Vagina (tissue), 2 donors: ENCODE data around the gene PBXIP1. TPM values are rescaled to one million over a fixed set of nuclear protein-coding genes. Genes with fewer than 3 reads are reported as not detected.

ENCODE experiments used
- DNase-seq, 2 donors: peaks; one replicate each; pipeline ENCODE4 v3.0.0-alpha.2; 2017; ENCODE audit errors: extremely low spot score in 2 of 2
- H3K27ac ChIP-seq: fragments of 200-600 bp; sonication (generic); one replicate; pipeline ENCODE4 v1.5.1; 2019
- H3K27me3 ChIP-seq: fragments of 200-600 bp; sonication (generic); one replicate; pipeline ENCODE4 v1.5.1; 2019
- H3K36me3 ChIP-seq, 2 donors: fragments of 200-600 bp; sonication (generic); one replicate each; pipeline ENCODE4 v1.5.1; 2017 to 2019
- H3K4me1 ChIP-seq: fragments of 200-600 bp; sonication (generic); one replicate; pipeline ENCODE4 v1.5.1; 2019
- H3K4me3 ChIP-seq, 2 donors: fragments of 200-600 bp; sonication (generic); 1 replicate in 1 of 2; 2 replicates in 1 of 2; pipeline ENCODE4 v1.5.1; 2016 to 2019
- H3K9me3 ChIP-seq: fragments of 200-600 bp; sonication (generic); one replicate; pipeline ENCODE4 v1.5.1; 2019
- POLR2A ChIP-seq, 2 donors: fragments of 450-650 bp; IDR thresholded peaks; one replicate each; pipeline ENCODE4 v1.6.1; 2017; ENCODE audit warnings: antibody characterized with exemption in 2 of 2, mild to moderate bottlenecking in 2 of 2, moderate library complexity in 2 of 2
- POLR2AphosphoS5 ChIP-seq, 2 donors: sonication (generic); formaldehyde crosslinking; IDR thresholded peaks; one replicate each; pipeline ENCODE4 v1.9.0; 2017; ENCODE audit warnings: antibody characterized with exemption in 2 of 2, mild to moderate bottlenecking in 2 of 2, low read depth in 1 of 2; ENCODE audit not compliant: insufficient read depth in 1 of 2
- intact Hi-C: fragments of 100-400 bp; cut with DNase I; formaldehyde crosslinking; loops from one replicate; pipeline ENCODE4 v1.15.1; 2023
- total RNA-seq: library from RNA; depleted of rRNA; stranded (reverse); fragments of >200 nt; gene quantifications from one replicate; pipeline ENCODE4 v1.2.3, GENCODE V29; 2016
- TF ChIP-seq, protein P1 (sequence below), 3 experiments: fragments of 450-650 bp in 2 of 3; fragments of 200-600 bp in 1 of 3; sonication (generic) in 1 of 3; IDR thresholded peaks; one replicate each; pipeline ENCODE4 v1.5.1; 2017 to 2019; ENCODE audit warnings: antibody characterized with exemption in 3 of 3, mild to moderate bottlenecking in 2 of 3, moderate library complexity in 2 of 3

Gene PBXIP1
- total RNA-seq, 1 donor from 2014 or later, result 56.5 TPM

DNA sequence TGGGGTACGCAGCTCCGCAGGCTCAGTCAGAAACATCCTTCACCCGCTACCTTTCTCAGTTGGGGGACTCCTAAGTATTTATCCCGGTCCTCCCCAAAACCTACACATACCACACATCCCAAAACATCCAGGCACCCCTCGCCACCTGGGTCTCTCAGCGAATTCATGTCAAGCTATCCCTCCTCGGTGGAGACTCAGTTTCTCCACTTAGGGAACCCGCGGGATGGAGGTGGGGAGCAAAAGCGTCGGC is 45.5 kb upstream of the PBXIP1 start:
- DNase-seq, result no peak
- Histone ChIP-seq H3K36me3 (no peaks in the 10 kb centered on the region), H3K9me3 (no peaks in the 10 kb centered on the region), H3K27me3 (no peaks in the 10 kb centered on the region), H3K4me1 (peaks cover 53% of the 10 kb centered on the region), H3K27ac (peak overlapping the region; percentile 99), H3K4me3 (peak overlapping the region; percentile 84 to 85)
- intact Hi-C loops, result loop anchor here (2.0 to 5.0 kb wide), 4 partner anchors 15 to 674 kb away; partner anchors contain the start of genes ADAM15 and ATP8B2
- TF ChIP-seq, protein P1, sequence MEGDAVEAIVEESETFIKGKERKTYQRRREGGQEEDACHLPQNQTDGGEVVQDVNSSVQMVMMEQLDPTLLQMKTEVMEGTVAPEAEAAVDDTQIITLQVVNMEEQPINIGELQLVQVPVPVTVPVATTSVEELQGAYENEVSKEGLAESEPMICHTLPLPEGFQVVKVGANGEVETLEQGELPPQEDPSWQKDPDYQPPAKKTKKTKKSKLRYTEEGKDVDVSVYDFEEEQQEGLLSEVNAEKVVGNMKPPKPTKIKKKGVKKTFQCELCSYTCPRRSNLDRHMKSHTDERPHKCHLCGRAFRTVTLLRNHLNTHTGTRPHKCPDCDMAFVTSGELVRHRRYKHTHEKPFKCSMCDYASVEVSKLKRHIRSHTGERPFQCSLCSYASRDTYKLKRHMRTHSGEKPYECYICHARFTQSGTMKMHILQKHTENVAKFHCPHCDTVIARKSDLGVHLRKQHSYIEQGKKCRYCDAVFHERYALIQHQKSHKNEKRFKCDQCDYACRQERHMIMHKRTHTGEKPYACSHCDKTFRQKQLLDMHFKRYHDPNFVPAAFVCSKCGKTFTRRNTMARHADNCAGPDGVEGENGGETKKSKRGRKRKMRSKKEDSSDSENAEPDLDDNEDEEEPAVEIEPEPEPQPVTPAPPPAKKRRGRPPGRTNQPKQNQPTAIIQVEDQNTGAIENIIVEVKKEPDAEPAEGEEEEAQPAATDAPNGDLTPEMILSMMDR (IDR thresholded peaks at IDR 0.05), result no peak
- TF ChIP-seq POLR2A (IDR thresholded peaks at IDR 0.05) (no peak), POLR2AphosphoS5 (IDR thresholded peaks at IDR 0.05; ENCODE audit: insufficient read depth in 1 of 2, low read depth in 1 of 2) (no peak)

DNA sequence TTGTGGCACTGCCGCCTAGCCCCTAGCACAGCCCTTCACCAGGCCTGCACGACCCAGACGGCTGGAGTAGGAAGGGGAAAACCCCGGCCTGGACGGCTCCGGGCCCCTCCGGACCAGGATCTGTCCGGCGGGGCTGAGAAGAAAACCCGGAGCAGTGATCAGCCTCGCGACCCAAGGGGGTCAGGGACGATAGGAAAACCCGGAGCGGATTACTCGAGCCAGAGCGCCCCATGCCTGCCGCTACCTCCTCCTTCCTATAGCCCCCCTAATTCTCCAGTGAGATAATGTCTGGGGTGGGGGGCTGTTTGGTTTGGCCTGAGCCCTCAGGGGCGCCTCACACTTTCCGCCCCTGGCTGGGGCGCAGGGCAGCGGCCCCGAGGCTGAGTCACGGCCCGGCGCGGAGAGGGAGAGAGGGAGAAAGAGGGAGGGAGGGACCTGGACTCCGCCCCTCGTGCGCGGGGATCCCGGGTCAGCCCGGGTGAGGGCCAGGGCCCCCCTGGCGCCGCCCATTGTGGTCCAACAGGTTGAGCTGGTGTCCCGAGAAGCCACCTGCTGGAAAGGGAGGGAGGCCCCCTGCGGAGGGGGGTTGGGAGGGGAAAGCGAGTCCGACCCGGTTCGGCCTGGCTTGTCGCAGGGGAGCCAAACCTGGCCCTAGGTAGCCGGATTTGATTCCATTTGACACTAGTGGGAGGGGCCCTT is 45.0 kb upstream of the PBXIP1 start:
- H3K4me1 ChIP-seq, result peaks cover 49% of the 10 kb centered on the region

DNA sequence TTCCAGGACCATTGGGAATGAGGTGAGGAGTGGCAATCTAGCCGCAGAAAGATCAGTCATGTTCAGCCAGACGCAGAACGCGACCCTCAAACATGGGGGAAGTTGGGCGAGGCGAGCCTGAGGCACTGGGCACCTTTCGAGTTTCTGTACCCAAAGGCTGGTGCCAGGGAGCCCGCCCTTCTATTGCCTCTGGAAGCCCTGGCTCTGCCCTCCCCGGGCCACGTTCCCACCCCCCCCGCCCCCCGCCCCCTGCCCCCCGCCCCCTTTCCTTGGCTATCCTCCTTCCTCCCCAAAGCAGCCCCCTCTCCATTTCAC is 44.5 kb upstream of the PBXIP1 start:
- Histone ChIP-seq H3K4me3 (peak overlapping the region; percentile 84 to 85), H3K36me3 (no peaks in the 10 kb centered on the region), H3K27me3 (no peaks in the 10 kb centered on the region), H3K27ac (peak overlapping the region; percentile 99), H3K9me3 (no peaks in the 10 kb centered on the region), H3K4me1 (peaks cover 44% of the 10 kb centered on the region)
- DNase-seq, result no peak
- TF ChIP-seq, protein P1 (IDR thresholded peaks at IDR 0.05), result no peak
- TF ChIP-seq POLR2AphosphoS5 (IDR thresholded peaks at IDR 0.05; ENCODE audit: insufficient read depth in 1 of 2, low read depth in 1 of 2) (no peak), POLR2A (IDR thresholded peaks at IDR 0.05) (no peak)
- intact Hi-C loops, result loop anchor here (2.0 to 5.0 kb wide), 4 partner anchors 16 to 673 kb away; partner anchors contain the start of genes ADAM15 and ATP8B2

More for the DNA sequence above, 45.0 kb upstream of the PBXIP1 start:
- TF ChIP-seq POLR2AphosphoS5 (IDR thresholded peaks at IDR 0.05; ENCODE audit: insufficient read depth in 1 of 2, low read depth in 1 of 2) (peak; percentile 88 to 97), POLR2A (IDR thresholded peaks at IDR 0.05) (peak in 1 of 2 donors; percentile 80)
- TF ChIP-seq, protein P1 (IDR thresholded peaks at IDR 0.05), result peak in 2 of 3 experiments; percentile 3 to 56
- no peaks in the 10 kb centered on the region for H3K9me3 ChIP-seq
- intact Hi-C loops, result loop anchor here (2.0 to 5.0 kb wide), 4 partner anchors 16 to 674 kb away; partner anchors contain the start of genes ADAM15 and ATP8B2
- peak in 1 of 2 donors; percentile 97 for DNase-seq
- H3K27ac ChIP-seq, result peak overlapping the region; percentile 99
- H3K4me3 ChIP-seq, result peak overlapping the region; percentile 84 to 85
- no peaks in the 10 kb centered on the region for H3K36me3 ChIP-seq
- H3K27me3 ChIP-seq, result no peaks in the 10 kb centered on the region

DNA sequence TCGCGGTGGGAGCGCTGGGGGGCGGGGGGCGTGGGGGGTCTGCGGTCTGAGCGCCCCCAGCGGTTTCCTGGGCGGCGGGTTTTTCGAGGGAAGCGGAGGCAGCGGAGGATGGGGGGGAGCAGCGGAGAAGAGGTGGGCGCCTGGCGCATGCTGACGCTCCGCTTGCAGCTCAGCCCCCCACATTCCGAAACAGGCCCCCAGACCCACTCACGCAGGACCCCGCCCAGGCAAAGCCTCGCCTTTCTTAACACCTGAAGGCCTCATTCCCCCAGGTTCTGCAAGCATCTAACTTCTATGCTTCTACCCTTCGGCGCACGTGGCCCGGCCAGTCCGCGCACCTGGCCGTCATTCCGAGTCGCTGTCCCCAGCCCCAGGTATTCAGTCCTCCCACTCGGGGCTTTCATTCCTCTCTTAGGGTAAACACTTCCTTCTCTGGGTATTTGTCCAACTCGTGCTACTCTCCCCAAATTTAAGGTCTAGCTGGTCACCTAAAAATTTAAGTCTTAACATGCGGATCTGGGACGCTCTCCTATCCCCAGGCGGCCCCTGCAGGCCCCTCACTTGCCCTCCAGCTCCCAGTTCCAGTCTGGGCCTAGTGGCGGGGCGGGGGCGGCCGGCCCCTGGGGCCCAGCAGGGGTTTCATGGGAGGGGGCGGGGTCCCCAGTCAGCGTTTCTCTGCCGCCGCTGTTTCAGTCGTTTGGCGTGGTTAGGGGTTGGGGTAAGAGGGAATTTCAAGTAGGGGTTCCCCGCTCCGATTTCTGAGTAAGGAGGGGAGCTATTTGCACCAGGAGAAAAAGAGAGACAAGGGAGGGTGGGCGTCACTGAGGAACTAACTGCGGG is 43.9 kb upstream of the PBXIP1 start:
- TF ChIP-seq, protein P1 (IDR thresholded peaks at IDR 0.05), result no peak
- TF ChIP-seq POLR2AphosphoS5 (IDR thresholded peaks at IDR 0.05; ENCODE audit: insufficient read depth in 1 of 2, low read depth in 1 of 2), result no peak
- no peak for TF ChIP-seq POLR2A (IDR thresholded peaks at IDR 0.05)
- intact Hi-C loops, result loop anchor here (2.0 to 5.0 kb wide), 4 partner anchors 17 to 672 kb away; partner anchors contain the start of genes ADAM15 and ATP8B2
- peak in 1 of 2 donors; percentile 92 for DNase-seq
- Histone ChIP-seq H3K27ac (peak overlapping the region; percentile 99), H3K27me3 (no peaks in the 10 kb centered on the region), H3K9me3 (no peaks in the 10 kb centered on the region), H3K4me1 (peaks cover 38% of the 10 kb centered on the region), H3K4me3 (peak overlapping the region; percentile 84 to 85), H3K36me3 (no peaks in the 10 kb centered on the region)
